NCI-H1105 treated with DMSO at 0.1 percent for 48 hours (cell line): ENCODE measurements around the gene CLIP1.
"Not testable (repeated sequence)": the region's sequence is repeated elsewhere in the genome, so short reads cannot be mapped to it uniquely, and the experiment has no call there.

ENCODE experiments used
- DNase-seq: peaks from one replicate; lab custom pipeline; 2025; lab: John Stamatoyannopoulos, UW

Gene CLIP1

GRCh38 chr12:122421821-122422729 lies at the start of gene CLIP1:
Gene CLIP1, minus strand, starts transcription at chr12:122422669. Its CDS starts 42,217 bp downstream, at chr12:122380452.
- DNase-seq, result peak; percentile 44

GRCh38 chr12:122471324-122472226 lies 49.1 kb upstream of the CLIP1 start:
- DNase-seq, result peak; percentile 56

GRCh38 chr12:122470576-122470975 lies 48.1 kb upstream of the CLIP1 start:
- not testable (repeated sequence) for DNase-seq

GRCh38 chr12:122469856-122470255 lies 47.4 kb upstream of the CLIP1 start:
- DNase-seq, result not testable (repeated sequence)

GRCh38 chr12:122467983-122468382 lies 45.5 kb upstream of the CLIP1 start:
- no peak for DNase-seq

- DNase-seq, result not testable (repeated sequence)
Observed at GRCh38 chr12:122464317-122465042, 42.0 kb upstream of the CLIP1 start.

- DNase-seq, result no peak
Observed at GRCh38 chr12:122460641-122461040, 38.2 kb upstream of the CLIP1 start.

- DNase-seq, result no peak
Observed at GRCh38 chr12:122460061-122460460, 37.6 kb upstream of the CLIP1 start.

GRCh38 chr12:122459211-122459610 lies 36.7 kb upstream of the CLIP1 start:
- DNase-seq, result no peak

GRCh38 chr12:122458105-122459035 lies 35.9 kb upstream of the CLIP1 start:
- no peak for DNase-seq

- no peak for DNase-seq
Observed at GRCh38 chr12:122457627-122458026, 35.2 kb upstream of the CLIP1 start.

- no peak for DNase-seq
Observed at GRCh38 chr12:122454739-122455138, 32.3 kb upstream of the CLIP1 start.

- no peak for DNase-seq
Observed at GRCh38 chr12:122454250-122454721, 31.8 kb upstream of the CLIP1 start.

- DNase-seq, result no peak
Observed at GRCh38 chr12:122452701-122453285, 30.3 kb upstream of the CLIP1 start.

- DNase-seq, result no peak
Observed at GRCh38 chr12:122449317-122449716, 26.8 kb upstream of the CLIP1 start.

GRCh38 chr12:122447825-122448224 lies 25.4 kb upstream of the CLIP1 start:
- not testable (repeated sequence) for DNase-seq

GRCh38 chr12:122446390-122446789 lies 23.9 kb upstream of the CLIP1 start:
- not testable (repeated sequence) for DNase-seq

- not testable (repeated sequence) for DNase-seq
Observed at GRCh38 chr12:122444071-122444470, 21.6 kb upstream of the CLIP1 start.

GRCh38 chr12:122438822-122439221 lies 16.4 kb upstream of the CLIP1 start:
- not testable (repeated sequence) for DNase-seq

GRCh38 chr12:122437656-122438121 lies 15.2 kb upstream of the CLIP1 start:
- DNase-seq, result peak; percentile 79
